HG03135 (cell line): ENCODE results near the gene ERC2.

Experiments
- ATAC-seq: cut with Tn5 transposase; IDR thresholded peaks from one replicate; pipeline ENCODE4 v1.9.1; 2021; ENCODE audit warnings: mild to moderate bottlenecking, moderate library complexity; ENCODE audit not compliant: unreplicated experiment

ERC2 gene

GRCh38 chr3:56260262-56260661, 208.0 kb downstream of the ERC2 start:
- no peak for ATAC-seq

GRCh38 chr3:56257826-56258225, 210.4 kb downstream of the ERC2 start:
- no peak for ATAC-seq

DNA sequence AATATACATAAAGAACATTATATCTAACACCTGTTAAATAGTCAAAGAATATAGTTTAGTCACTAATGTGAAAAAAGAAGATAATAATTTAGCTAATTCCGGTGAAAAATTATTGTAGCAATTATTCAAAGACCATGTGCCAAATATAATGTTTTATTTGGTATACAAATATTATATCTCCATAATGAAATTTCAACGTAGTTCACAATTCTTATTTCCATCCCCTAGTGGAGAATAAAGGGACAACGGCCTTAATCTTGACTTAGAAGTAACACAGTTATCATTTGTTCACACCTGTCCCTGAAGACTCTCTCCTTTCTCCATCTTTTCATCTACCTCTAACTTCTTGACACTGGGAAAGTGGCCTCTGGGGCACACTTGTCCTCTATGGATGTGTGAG, 213.4 kb downstream of the ERC2 start:
- no peak for ATAC-seq

DNA sequence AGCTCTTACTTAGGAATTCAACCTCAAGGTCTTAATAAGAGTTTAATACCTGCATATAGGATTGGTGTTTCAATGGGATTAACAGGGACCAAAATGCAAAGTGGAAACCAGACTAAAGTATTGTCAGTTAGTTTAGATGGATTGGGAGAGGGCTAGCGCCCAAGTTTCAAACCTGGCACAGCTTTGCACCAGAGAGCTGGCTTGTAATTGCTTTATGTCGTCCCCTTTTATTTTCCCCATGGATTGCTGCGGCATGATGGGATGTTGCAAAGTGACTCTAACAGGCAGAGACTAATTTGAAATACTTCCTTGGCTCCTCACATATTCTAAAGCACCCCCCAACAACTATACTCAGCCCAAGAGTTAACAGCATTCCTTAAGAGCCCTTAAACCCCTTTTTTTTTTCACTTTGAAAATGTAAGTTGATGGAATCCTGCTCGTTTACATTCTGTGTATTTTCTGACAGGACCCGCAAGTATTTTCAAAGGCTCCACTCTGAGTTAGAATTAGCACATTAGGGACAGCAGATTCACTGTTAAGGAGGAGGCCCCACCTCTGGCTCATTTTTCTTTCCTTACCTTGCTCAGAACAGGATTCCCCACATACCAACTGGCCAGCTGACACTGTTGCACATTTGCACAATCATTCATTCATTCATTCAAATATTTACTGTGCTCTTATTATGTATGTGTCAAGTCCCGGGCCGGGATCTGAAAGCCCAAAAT, 214.2 kb downstream of the ERC2 start:
- ATAC-seq: no peak

DNA sequence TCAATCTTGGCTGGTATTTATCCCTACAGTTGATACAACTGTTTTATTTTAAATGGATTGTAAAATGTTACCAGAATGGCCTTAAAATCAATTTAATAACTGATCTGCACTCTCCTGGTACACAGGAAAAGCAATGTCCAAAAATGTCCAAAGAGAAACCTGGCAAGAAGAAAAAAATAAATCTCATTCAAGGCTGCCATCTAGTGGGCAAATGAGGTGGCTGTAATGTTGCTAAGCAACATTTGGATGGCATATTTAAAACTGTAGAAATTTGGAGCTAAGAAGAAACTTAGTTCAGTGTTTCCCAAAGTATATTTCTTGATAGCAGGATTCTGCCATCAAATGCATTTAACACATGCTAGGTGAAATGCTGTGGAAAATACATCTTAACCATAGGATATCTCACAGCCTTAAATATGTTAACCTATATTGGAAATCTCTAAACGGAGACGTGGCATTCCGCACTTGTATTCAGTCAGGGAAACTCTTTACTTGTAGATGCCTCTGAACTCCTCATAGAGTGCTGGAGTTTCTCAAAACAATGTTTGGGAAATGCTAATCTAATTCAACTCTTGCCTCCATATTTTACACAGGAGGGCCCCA, 216.8 kb downstream of the ERC2 start:
- no peak for ATAC-seq

- ATAC-seq: no peak
Observed at GRCh38 chr3:56248021-56248420, 220.2 kb downstream of the ERC2 start.

- no peak for ATAC-seq
Observed at GRCh38 chr3:56238299-56238698, 230.0 kb downstream of the ERC2 start.

GRCh38 chr3:56233742-56234141, 234.5 kb downstream of the ERC2 start:
- ATAC-seq: no peak

GRCh38 chr3:56229311-56229710, 239.0 kb downstream of the ERC2 start:
- no peak for ATAC-seq

DNA sequence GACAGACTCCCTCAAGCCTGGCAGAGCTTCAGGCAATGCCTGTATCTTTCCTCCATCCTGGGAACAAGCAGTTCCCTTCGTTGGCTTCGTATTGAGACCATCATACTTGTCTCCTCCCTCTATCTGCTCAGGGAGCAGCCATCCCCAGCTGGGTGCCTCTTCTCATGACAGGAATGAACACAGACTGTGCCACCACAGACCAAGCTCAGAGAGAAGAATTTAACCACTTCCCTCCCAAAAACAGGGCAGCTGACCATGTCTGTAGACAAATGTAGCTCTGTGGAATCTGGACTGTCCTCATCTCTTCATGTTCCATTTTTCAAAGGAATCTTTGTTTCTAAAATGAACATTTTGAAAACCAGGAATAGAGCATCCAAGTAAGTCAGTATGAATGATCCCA, 245.4 kb downstream of the ERC2 start:
- no peak for ATAC-seq

GRCh38 chr3:56219894-56220805, 248.1 kb downstream of the ERC2 start:
- ATAC-seq: no peak

- ATAC-seq: no peak
Observed at GRCh38 chr3:56209982-56210751, 258.1 kb downstream of the ERC2 start.

GRCh38 chr3:56207922-56208321, 260.3 kb downstream of the ERC2 start:
- ATAC-seq: no peak

GRCh38 chr3:56205406-56205805, 262.9 kb downstream of the ERC2 start:
- ATAC-seq: no peak

DNA sequence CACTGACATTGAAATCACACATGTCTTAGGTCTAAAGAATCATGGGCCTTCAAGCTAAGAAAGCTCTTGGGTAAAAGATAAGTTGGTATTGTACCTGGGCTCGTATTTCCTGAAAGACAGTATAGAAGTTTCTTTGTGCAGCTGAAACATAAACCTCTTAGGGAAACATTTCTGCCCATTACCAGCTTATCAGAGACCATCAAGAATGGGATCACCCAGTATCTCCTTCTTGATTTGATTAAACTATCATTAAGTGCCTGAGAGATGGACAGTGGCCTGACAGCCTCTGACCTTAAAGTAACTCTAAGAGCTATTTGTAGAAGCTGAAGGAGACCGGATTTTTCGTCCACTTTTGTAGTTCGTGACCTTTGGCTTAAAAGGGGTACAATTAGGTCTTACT, 265.3 kb downstream of the ERC2 start:
- no peak for ATAC-seq

- ATAC-seq: no peak
Observed at GRCh38 chr3:56201407-56201806, 266.9 kb downstream of the ERC2 start.

DNA sequence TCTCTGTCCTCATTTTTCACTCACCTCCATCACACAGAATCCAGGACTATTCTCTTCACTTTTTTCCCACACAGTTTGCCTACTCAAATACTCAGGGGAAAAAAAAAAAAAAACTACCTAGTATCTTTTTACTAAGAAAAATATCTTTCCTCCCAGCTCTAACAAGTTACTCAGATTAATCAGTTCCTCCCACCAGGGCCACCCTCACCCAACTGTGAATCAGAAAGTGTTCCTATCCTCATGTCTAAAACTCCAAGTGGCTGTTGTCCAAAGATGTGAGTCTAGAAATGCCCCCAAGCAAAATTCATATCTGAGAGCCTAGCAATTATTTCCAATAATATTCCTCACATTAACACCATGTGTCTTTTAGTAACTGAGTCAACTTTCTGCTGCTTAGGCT, 268.0 kb downstream of the ERC2 start:
- ATAC-seq: no peak

- no peak for ATAC-seq
Observed at GRCh38 chr3:56197991-56198390, 270.3 kb downstream of the ERC2 start.

- ATAC-seq: no peak
Observed at GRCh38 chr3:56197259-56197965, 270.9 kb downstream of the ERC2 start.

DNA sequence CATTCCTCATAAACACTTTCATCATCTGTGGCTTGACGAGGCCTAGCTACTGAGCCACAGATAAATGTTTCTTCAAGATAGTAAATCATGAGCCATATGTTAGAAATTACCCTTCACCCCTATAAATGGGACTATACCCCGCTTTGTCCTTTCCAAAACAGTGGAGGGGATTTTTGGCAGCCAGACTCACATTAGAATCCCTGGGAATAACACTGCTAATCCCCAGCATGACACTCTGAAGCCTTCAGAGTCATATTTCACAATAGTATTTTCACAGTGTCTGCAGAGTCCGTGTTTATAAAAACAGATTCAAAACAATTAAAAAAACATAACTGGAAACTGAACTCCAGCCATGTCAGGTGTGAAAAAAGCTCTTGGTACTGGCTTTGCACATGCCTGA, 271.6 kb downstream of the ERC2 start:
- ATAC-seq: no peak
